ENCODE measurements around the gene CNNM4.

The CNNM4 gene

GRCh38 chr2:96760036-96760985 lies at the start of gene CNNM4:
Gene CNNM4, plus strand, starts transcription at chr2:96760902. Its CDS starts 98 bp downstream, at chr2:96761000.
- no peak for DNase-seq (ENCODE audit: low read depth)

GRCh38 chr2:96710985-96711384 lies 49.7 kb upstream of the CNNM4 start:
- DNase-seq (ENCODE audit: low read depth), result no peak

- DNase-seq (ENCODE audit: low read depth), result no peak
Measured at GRCh38 chr2:96715658-96716057, 45.0 kb upstream of the CNNM4 start.

GRCh38 chr2:96716388-96716787 lies 44.3 kb upstream of the CNNM4 start:
- no peak for DNase-seq (ENCODE audit: low read depth)

GRCh38 chr2:96726131-96726530 lies 34.6 kb upstream of the CNNM4 start:
- no peak for DNase-seq (ENCODE audit: low read depth)

GRCh38 chr2:96727431-96727830 lies 33.3 kb upstream of the CNNM4 start:
- no peak for DNase-seq (ENCODE audit: low read depth)

GRCh38 chr2:96729748-96730147 lies 31.0 kb upstream of the CNNM4 start:
- no peak for DNase-seq (ENCODE audit: low read depth)

GRCh38 chr2:96730212-96730611 lies 30.5 kb upstream of the CNNM4 start:
- DNase-seq (ENCODE audit: low read depth), result no peak

- no peak for DNase-seq (ENCODE audit: low read depth)
Measured at GRCh38 chr2:96733931-96734330, 26.8 kb upstream of the CNNM4 start.

GRCh38 chr2:96734880-96735583 lies 25.7 kb upstream of the CNNM4 start:
- DNase-seq (ENCODE audit: low read depth), result no peak

GRCh38 chr2:96737251-96737650 lies 23.5 kb upstream of the CNNM4 start:
- no peak for DNase-seq (ENCODE audit: low read depth)

GRCh38 chr2:96737831-96738230 lies 22.9 kb upstream of the CNNM4 start:
- no peak for DNase-seq (ENCODE audit: low read depth)

GRCh38 chr2:96739076-96739632 lies 21.5 kb upstream of the CNNM4 start:
- DNase-seq (ENCODE audit: low read depth), result no peak

GRCh38 chr2:96739633-96740428 lies 20.9 kb upstream of the CNNM4 start, which contains the start of gene LMAN2L:
Gene LMAN2L, minus strand, starts transcription at chr2:96740064. Its CDS starts 24 bp downstream, at chr2:96740040.
- peak; percentile 85 for DNase-seq (ENCODE audit: low read depth)

- no peak for DNase-seq (ENCODE audit: low read depth)
Measured at GRCh38 chr2:96747061-96747617, 13.6 kb upstream of the CNNM4 start.

GRCh38 chr2:96751800-96752199 lies 8.9 kb upstream of the CNNM4 start:
- no peak for DNase-seq (ENCODE audit: low read depth)

GRCh38 chr2:96753661-96754282 lies 6.9 kb upstream of the CNNM4 start:
- no peak for DNase-seq (ENCODE audit: low read depth)

GRCh38 chr2:96754317-96754716 lies 6.4 kb upstream of the CNNM4 start:
- DNase-seq (ENCODE audit: low read depth), result no peak

- no peak for DNase-seq (ENCODE audit: low read depth)
Measured at GRCh38 chr2:96756788-96757476, 3.8 kb upstream of the CNNM4 start.

- no peak for DNase-seq (ENCODE audit: low read depth)
Measured at GRCh38 chr2:96757477-96757860, 3.2 kb upstream of the CNNM4 start.

GRCh38 chr2:96758987-96759386 lies 1.7 kb upstream of the CNNM4 start:
- no peak for DNase-seq (ENCODE audit: low read depth)

All from GM04503 (cell line).